IMR-90 (cell line): ENCODE data around the gene AUH. TPM values are rescaled to one million over a fixed set of nuclear protein-coding genes. Genes with fewer than 3 reads are reported as not detected.

ENCODE experiments used
- ATAC-seq: fragments of 200-7000 bp; cut with Tn5 transposase; 2 replicates; pipeline ENCODE4 v1.9.1; 2020; ENCODE audit warnings: low read depth, mild to moderate bottlenecking, moderate library complexity
- BruUV-seq: library from RNA; stranded (reverse); fragments of 400-500 nt; replicated peaks from 2 replicates; lab custom pipeline; 2021; lab: Mats Ljungman, UMichigan
- CTCF ChIA-PET: fragments of 300-600 bp; formaldehyde crosslinking; extraction: SDS; loops from one replicate; lab custom pipeline; 2021; ENCODE audit warnings: antibody characterized with exemption; lab: Yijun Ruan, JAX
- POLR2A ChIA-PET: fragments of 300-600 bp; sonication (Branson Sonifier 250); formaldehyde crosslinking; loops from one replicate; lab custom pipeline; 2022; ENCODE audit warnings: antibody characterized with exemption; ENCODE audit not compliant: unreplicated experiment; lab: Charles Lee
- DNase-seq: peaks from one replicate; pipeline ENCODE4 v3.0.0; 2013
- H2AFZ ChIP-seq: replicated peaks from 2 replicates; pipeline ENCODE3; 2013; ENCODE audit warnings: low read length, mild to moderate bottlenecking; ENCODE audit not compliant: poor library complexity
- H2AK5ac ChIP-seq: 2 replicates; pipeline ENCODE4 v1.6.1; 2013; ENCODE audit warnings: low read depth, low read length, inconsistent platforms
- H2AK9ac ChIP-seq: replicated peaks from 2 replicates; pipeline ENCODE3; 2013; ENCODE audit warnings: mild to moderate bottlenecking, low read depth, low read length, moderate library complexity; ENCODE audit not compliant: poor library complexity
- H2BK120ac ChIP-seq: 2 replicates; pipeline ENCODE4 v1.6.1; 2013; ENCODE audit warnings: low read depth, low read length, inconsistent platforms
- H2BK15ac ChIP-seq: 3 replicates; pipeline ENCODE4 v1.6.1; 2013; ENCODE audit warnings: low read depth, low read length, inconsistent platforms
- H2BK20ac ChIP-seq: 2 replicates; pipeline ENCODE4 v1.6.1; 2013; ENCODE audit warnings: low read depth, mild to moderate bottlenecking, inconsistent platforms, low read length, moderate library complexity
- H2BK5ac ChIP-seq: 2 replicates; pipeline ENCODE4 v1.6.1; 2013; ENCODE audit warnings: mild to moderate bottlenecking, low read depth, low read length, inconsistent platforms; ENCODE audit not compliant: poor library complexity, severe bottlenecking
- H3K14ac ChIP-seq: replicated peaks from 2 replicates; pipeline ENCODE4 v1.6.1; 2013; ENCODE audit warnings: low read depth, low read length, inconsistent platforms
- H3K18ac ChIP-seq: 2 replicates; pipeline ENCODE4 v1.6.1; 2013; ENCODE audit warnings: low read depth, low read length, control low read depth
- H3K23ac ChIP-seq: 2 replicates; pipeline ENCODE4 v1.6.1; 2013; ENCODE audit warnings: low read depth, low read length, inconsistent platforms
- H3K27ac ChIP-seq: 2 replicates; pipeline ENCODE4 v1.5.1; 2013; ENCODE audit warnings: mild to moderate bottlenecking, control low read depth, low read length; ENCODE audit not compliant: insufficient read depth
- H3K27me3 ChIP-seq: 2 replicates; pipeline ENCODE4 v1.6.1; 2013; ENCODE audit warnings: low read length; ENCODE audit not compliant: control insufficient read depth, insufficient read depth
- H3K36me3 ChIP-seq: 2 replicates; pipeline ENCODE4 v1.6.1; 2013; ENCODE audit warnings: low read length, mixed read lengths; ENCODE audit not compliant: control insufficient read depth, insufficient read depth
- H3K4ac ChIP-seq: 2 replicates; pipeline ENCODE4 v1.6.1; 2013; ENCODE audit warnings: low read depth, low read length, inconsistent platforms
- H3K4me1 ChIP-seq: 2 replicates; pipeline ENCODE4 v1.6.1; 2013; ENCODE audit warnings: low read length, mixed read lengths; ENCODE audit not compliant: control insufficient read depth, insufficient read depth
- H3K4me2 ChIP-seq: 2 replicates; pipeline ENCODE4 v1.6.1; 2013; ENCODE audit warnings: low read depth, mild to moderate bottlenecking, control low read depth, low read length, moderate library complexity
- H3K4me3 ChIP-seq: 2 replicates; pipeline ENCODE4 v1.5.1; 2013; ENCODE audit warnings: low read depth, mild to moderate bottlenecking, control low read depth, low read length, moderate library complexity; ENCODE audit not compliant: insufficient read depth
- H3K56ac ChIP-seq: 2 replicates; pipeline ENCODE4 v1.6.1; 2013; ENCODE audit warnings: low read length, inconsistent platforms; ENCODE audit not compliant: insufficient read depth; ENCODE audit errors: extremely low read depth
- H3K79me1 ChIP-seq, 2 experiments: 2 replicates each; pipeline ENCODE4 v1.6.1; 2013; ENCODE audit warnings: low read length in 2 of 2, inconsistent platforms in 1 of 2, low read depth in 1 of 2
- H3K9ac ChIP-seq: 2 replicates; pipeline ENCODE4 v1.6.1; 2013; ENCODE audit warnings: low read depth, low read length, control low read depth
- H3K9me1 ChIP-seq: 2 replicates; pipeline ENCODE4 v1.6.1; 2013; ENCODE audit warnings: low read length, inconsistent platforms; ENCODE audit not compliant: insufficient read depth
- H3K9me3 ChIP-seq: 2 replicates; pipeline ENCODE4 v1.6.1; 2013; ENCODE audit warnings: low read length; ENCODE audit not compliant: control insufficient read depth, insufficient read depth
- H4K20me1 ChIP-seq: 2 replicates; pipeline ENCODE4 v1.6.1; 2013; ENCODE audit warnings: low read length, inconsistent platforms; ENCODE audit not compliant: insufficient read depth
- H4K5ac ChIP-seq: 2 replicates; pipeline ENCODE4 v1.6.1; 2013; ENCODE audit warnings: mild to moderate bottlenecking, low read depth, low read length, control low read depth
- H4K8ac ChIP-seq, 2 experiments: 2 replicates each; pipeline ENCODE4 v1.6.1; 2013; ENCODE audit warnings: low read depth in 2 of 2, low read length in 2 of 2, control low read depth in 1 of 2, inconsistent platforms in 1 of 2
- H4K91ac ChIP-seq: 2 replicates; pipeline ENCODE4 v1.6.1; 2013; ENCODE audit warnings: low read depth, low read length, inconsistent platforms; ENCODE audit not compliant: insufficient read depth
- CEBPB ChIP-seq: IDR thresholded peaks from 2 replicates; pipeline ENCODE4 v1.6.1; 2012; ENCODE audit warnings: low read depth, low read length, improper control_type of control experiment
- CHD1 ChIP-seq: IDR thresholded peaks from 2 replicates; pipeline ENCODE4 v1.6.1; 2012; ENCODE audit warnings: low read depth, low read length, improper control_type of control experiment
- WGBS, 2 experiments: methylation state at CpG; one replicate each; pipeline versions ENCODE4 v1.1.5 to v1.1.7; 2013; ENCODE audit warnings: missing lambda C conversion rate in 2 of 2; ENCODE audit not compliant: insufficient read length in 1 of 2; ENCODE audit errors: extremely low coverage in 2 of 2; 5-methylcytosine and 5-hydroxymethylcytosine counted together
- dilution Hi-C: fragments of 300-500 bp; cut with HindIII; formaldehyde crosslinking; loops from one replicate; pipeline ENCODE4 v1.14.3; 2018; ENCODE audit warnings: low sequenced_read_pairs; ENCODE audit not compliant: unreplicated experiment
- in situ Hi-C: fragments of 300-500 bp; cut with MboI; formaldehyde crosslinking; loops from 3 replicates; pipeline ENCODE4 v1.14.3; 2019; ENCODE audit warnings: low sequenced_read_pairs, inconsistent platforms, mixed read lengths
- intact Hi-C: fragments of 100-400 bp; cut with micrococcal nuclease; formaldehyde crosslinking; loops from 2 replicates; pipeline ENCODE4 v1.10.0; 2022
- polyA plus RNA-seq, 3 experiments: library from polyadenylated mRNA; depleted of rRNA; stranded (reverse); fragments of >200 nt; gene quantifications; 2 replicates each; pipeline ENCODE4 v1.2.3, GENCODE V29; 2012; ENCODE audit warnings: low replicate concordance in 1 of 3
- total RNA-seq: library from RNA; depleted of rRNA; stranded (reverse); fragments of >200 nt; gene quantifications from 2 replicates; pipeline ENCODE4 v1.2.3, GENCODE V29; 2012

The AUH gene
- total and polyA plus RNA-seq, 2 of the 4 experiments (the other 2 are of a cell fraction): 5.9 to 8.1 TPM

GRCh38 chr9:91220021-91220420, 141.7 kb downstream of the AUH start:
- BruUV-seq: no TSS peak
- Histone ChIP-seq H3K18ac (no peak overlapping the region; the same call in 1 of the 2 replicates), H2AFZ (no peak overlapping the region), H3K4me1 (peaks cover 6% of the 10 kb centered on the region; the same call in 1 of the 2 replicates), H3K9me1 (peaks cover 15% of the 10 kb centered on the region), H3K9ac (no peak overlapping the region), H2AK5ac (peak overlapping the region; percentile 33; the same call in 1 of the 2 replicates), H2BK120ac (no peak overlapping the region), H3K27ac (no peak overlapping the region), H2BK5ac (no peak overlapping the region), H3K56ac (no peak overlapping the region), H3K9me3 (no peaks in the 10 kb centered on the region), H3K23ac (no peak overlapping the region), H4K20me1 (no peaks in the 10 kb centered on the region), H4K5ac (no peak overlapping the region), H3K4me2 (no peak overlapping the region), H4K91ac (no peak overlapping the region), H3K4me3 (no peak overlapping the region), H2BK15ac (no peak overlapping the region), H4K8ac (no peak overlapping the region), H3K36me3 (peaks cover 9% of the 10 kb centered on the region), H3K4ac (no peak overlapping the region), H3K79me1 (peaks cover 0 to 7% of the 10 kb centered on the region in 2 experiments; a peak in 1 of 4 replicates), H2AK9ac (no peak overlapping the region), H2BK20ac (peak overlapping the region; percentile 9; the same call in 1 of the 2 replicates), H3K27me3 (no peaks in the 10 kb centered on the region), H3K14ac (no peak overlapping the region; the same call in 1 of the 2 replicates)
- in situ Hi-C loops (no loop called here), intact Hi-C loops (no loop called here), dilution Hi-C loops (no loop called here)
- POLR2A ChIA-PET: no interaction called here
- TF ChIP-seq CEBPB (no peak), CHD1 (no peak)
- DNase-seq (no peak), ATAC-seq (no peak)
- WGBS, 2 experiments: no CpG with 5 or more reads among the region's 4 CpGs
- CTCF ChIA-PET: no interaction called here
